ENCODE results near the gene B4GALNT1. TPM values are rescaled to one million over a fixed set of nuclear protein-coding genes. Genes with fewer than 3 reads are reported as not detected.

B4GALNT1 gene
- total and polyA plus RNA-seq, 9 of the 15 experiments (the other 6 are each of a cell fraction or from before 2014, with no cell fraction given), result 1.0 to 32.2 (median 9.8) TPM

- TF ChIP-seq RUNX1 (IDR thresholded peaks at IDR 0.05; ENCODE audit: low read depth), result 0 out of 2 replicates have a peak, but pooled peaks have one; percentile 13
- peak; percentile 30; the same call in 1 of the 2 replicates for TF ChIP-seq CREM (IDR thresholded peaks at IDR 0.05; ENCODE audit: low read depth)
- peak; percentile 78 for TF ChIP-seq ZBTB7A (IDR thresholded peaks at IDR 0.05; ENCODE audit: borderline replicate concordance, control insufficient read depth, low read depth, low read length)
- peak; percentile 70 for TF ChIP-seq RB1 (IDR thresholded peaks at IDR 0.05; ENCODE audit: low read depth)
- peak; percentile 51; the same call in 1 of the 2 replicates for TF ChIP-seq ARID2 (IDR thresholded peaks at IDR 0.05)
- TF ChIP-seq ARID3A (IDR thresholded peaks at IDR 0.05; ENCODE audit: borderline replicate concordance, low read depth, low read length), result 0 out of 2 replicates have a peak, but pooled peaks have one; percentile 27
- TF ChIP-seq BCLAF1 (IDR thresholded peaks at IDR 0.05; ENCODE audit: borderline replicate concordance in 1 of 2, control insufficient read depth in 1 of 2, low read depth in 2 of 2, low read length in 1 of 2), result no peak
- TF ChIP-seq VEZF1 (CRISPR knock-in tag; IDR thresholded peaks at IDR 0.05), result peak; percentile 56
- peak; percentile 56; the same call in 1 of the 2 replicates for TF ChIP-seq CTBP1 (IDR thresholded peaks at IDR 0.05; ENCODE audit: borderline replicate concordance)
- peak; percentile 57 for TF ChIP-seq CTCFL (IDR thresholded peaks at IDR 0.05; ENCODE audit: borderline replicate concordance, insufficient read depth, low read depth, low read length, poor library complexity, severe bottlenecking)
Observed at GRCh38 chr12:57583008-57583831, 49.8 kb downstream of the B4GALNT1 start (continued).
